Karpas-422 (cell line): ENCODE data around the gene TMX4. TPM values are rescaled to one million over a fixed set of nuclear protein-coding genes. Genes with fewer than 3 reads are reported as not detected.
A peak's percentile ranks its signal among the peaks of the same experiment; 100 is the strongest.

ENCODE experiments used
- DNase-seq: peaks from one replicate; pipeline ENCODE4 v3.0.0-alpha.2; 2015
- H2AFZ ChIP-seq: fragments of 200-600 bp; sonication (generic); 2 replicates; pipeline ENCODE4 v1.6.1; 2014; ENCODE audit warnings: antibody characterized with exemption, low read length, mixed read lengths
- H3K27ac ChIP-seq: fragments of 200-600 bp; sonication (generic); 2 replicates; pipeline ENCODE4 v1.5.1; 2014; ENCODE audit warnings: mild to moderate bottlenecking, low read length, moderate library complexity
- H3K27me3 ChIP-seq: fragments of 200-600 bp; sonication (generic); 2 replicates; pipeline ENCODE4 v1.6.1; 2014; ENCODE audit warnings: low read length, mixed read lengths
- H3K36me3 ChIP-seq: fragments of 200-600 bp; sonication (generic); 2 replicates; pipeline ENCODE4 v1.6.1; 2014; ENCODE audit warnings: low read length, mixed read lengths; ENCODE audit not compliant: insufficient read depth
- H3K4me1 ChIP-seq: fragments of 200-600 bp; sonication (generic); 2 replicates; pipeline ENCODE4 v1.6.1; 2014; ENCODE audit warnings: mild to moderate bottlenecking, low read length, mixed read lengths
- H3K4me2 ChIP-seq: fragments of 200-600 bp; sonication (generic); 2 replicates; pipeline ENCODE4 v1.6.1; 2014; ENCODE audit warnings: low read length, low read depth, mild to moderate bottlenecking; ENCODE audit not compliant: poor library complexity, severe bottlenecking
- H3K4me3 ChIP-seq: fragments of 200-600 bp; sonication (generic); 2 replicates; pipeline ENCODE4 v1.5.1; 2014; ENCODE audit warnings: mild to moderate bottlenecking, antibody characterized with exemption, low read length, mixed read lengths
- H3K79me2 ChIP-seq: fragments of 200-600 bp; sonication (generic); 2 replicates; pipeline ENCODE4 v1.6.1; 2014; ENCODE audit warnings: mild to moderate bottlenecking, low read length, mixed read lengths
- H3K9ac ChIP-seq: fragments of 200-600 bp; sonication (generic); 2 replicates; pipeline ENCODE4 v1.6.0; 2014; ENCODE audit warnings: low read length
- H3K9me2 ChIP-seq: fragments of 200-600 bp; sonication (generic), shearing (Covaris generic); replicated peaks from 2 replicates; pipeline ENCODE4 v1.6.0; 2014; ENCODE audit warnings: mild to moderate bottlenecking, low read length, moderate library complexity; ENCODE audit not compliant: insufficient read depth
- H3K9me3 ChIP-seq: fragments of 300-700, 200-600 bp; sonication (generic); 2 replicates; pipeline ENCODE4 v1.6.1; 2014; ENCODE audit warnings: low read length, mixed read lengths
- H4K20me1 ChIP-seq: fragments of 200-600 bp; sonication (generic); 2 replicates; pipeline ENCODE4 v1.6.1; 2014; ENCODE audit warnings: mild to moderate bottlenecking, antibody characterized with exemption, low read length, low read depth; ENCODE audit not compliant: insufficient read depth
- total RNA-seq: library from RNA; depleted of rRNA; stranded (reverse); fragments of >200 nt; shearing (Covaris generic); gene quantifications from 2 replicates; pipeline ENCODE4 v1.2.3, GENCODE V29; 2014; ENCODE audit warnings: low replicate concordance; rRNA removed

Gene TMX4, protein sequence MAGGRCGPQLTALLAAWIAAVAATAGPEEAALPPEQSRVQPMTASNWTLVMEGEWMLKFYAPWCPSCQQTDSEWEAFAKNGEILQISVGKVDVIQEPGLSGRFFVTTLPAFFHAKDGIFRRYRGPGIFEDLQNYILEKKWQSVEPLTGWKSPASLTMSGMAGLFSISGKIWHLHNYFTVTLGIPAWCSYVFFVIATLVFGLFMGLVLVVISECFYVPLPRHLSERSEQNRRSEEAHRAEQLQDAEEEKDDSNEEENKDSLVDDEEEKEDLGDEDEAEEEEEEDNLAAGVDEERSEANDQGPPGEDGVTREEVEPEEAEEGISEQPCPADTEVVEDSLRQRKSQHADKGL
- total RNA-seq, result 8.9 and 10.1 TPM in 2 replicates

DNA sequence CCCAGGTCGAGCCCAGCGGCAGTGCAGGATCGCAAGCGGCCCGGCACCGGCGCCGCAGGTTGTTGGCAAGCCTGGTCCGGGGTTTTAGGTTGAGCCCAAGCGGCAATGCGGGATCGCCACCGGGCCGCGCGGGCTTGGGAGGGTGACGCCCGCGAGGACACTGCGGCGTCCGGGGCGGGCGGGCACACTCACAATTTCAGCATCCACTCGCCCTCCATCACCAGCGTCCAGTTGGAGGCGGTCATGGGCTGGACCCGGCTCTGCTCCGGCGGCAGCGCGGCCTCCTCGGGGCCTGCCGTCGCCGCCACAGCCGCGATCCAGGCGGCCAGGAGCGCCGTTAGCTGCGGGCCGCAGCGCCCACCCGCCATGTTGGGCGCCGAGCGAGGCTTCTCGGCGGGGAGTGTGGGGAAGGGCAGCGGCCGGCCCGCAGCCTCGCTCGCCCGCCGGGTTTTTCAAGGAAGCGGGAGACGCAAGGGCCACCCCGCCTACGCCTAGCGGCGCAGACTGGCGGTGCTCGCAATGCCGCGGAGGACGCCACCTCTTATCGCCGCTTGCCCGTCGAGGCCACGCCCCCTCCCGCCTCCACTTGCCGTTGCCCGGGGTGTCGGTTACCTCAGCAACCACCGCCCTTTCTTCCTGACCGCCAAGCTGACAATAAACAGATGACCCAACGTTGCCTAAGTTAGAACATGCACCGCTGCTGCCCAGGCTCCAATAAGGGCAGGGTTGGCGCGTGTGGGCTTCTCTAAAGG is at the start of gene TMX4:
Gene TMX4, minus strand, starts transcription at position 516 of the 752 bp plus-strand sequence. Its CDS starts 148 bp downstream, at position 368.
- Histone ChIP-seq H3K4me3 (peak within 1 kb of the TSS; percentile 85), H4K20me1 (peaks cover 16% of the 10 kb centered on the region), H3K9ac (peak within 1 kb of the TSS; percentile 85), H3K4me1 (peaks cover 27% of the 10 kb centered on the region), H3K27me3 (no peaks in the 10 kb centered on the region), H3K9me3 (no peaks in the 10 kb centered on the region), H3K9me2 (no peaks in the 10 kb centered on the region), H3K79me2 (no peaks in the 10 kb centered on the region), H3K4me2 (peak within 1 kb of the TSS; percentile 89), H3K36me3 (no peaks in the 10 kb centered on the region), H3K27ac (peak within 1 kb of the TSS; percentile 19; the same call in 1 of the 2 replicates), H2AFZ (peak within 1 kb of the TSS; percentile 73)
- DNase-seq, result peak; percentile 95

- Histone ChIP-seq H3K4me1 (no peaks in the 10 kb centered on the region), H3K9me3 (no peaks in the 10 kb centered on the region), H3K4me3 (no peak overlapping the region), H4K20me1 (no peaks in the 10 kb centered on the region), H2AFZ (no peak overlapping the region), H3K36me3 (no peaks in the 10 kb centered on the region), H3K27me3 (no peaks in the 10 kb centered on the region), H3K9me2 (no peaks in the 10 kb centered on the region), H3K79me2 (no peaks in the 10 kb centered on the region), H3K9ac (no peak overlapping the region), H3K4me2 (no peak overlapping the region), H3K27ac (no peak overlapping the region)
- no peak for DNase-seq
Measured at GRCh38 chr20:8067082-8067481, 47.5 kb upstream of the TMX4 start.

DNA sequence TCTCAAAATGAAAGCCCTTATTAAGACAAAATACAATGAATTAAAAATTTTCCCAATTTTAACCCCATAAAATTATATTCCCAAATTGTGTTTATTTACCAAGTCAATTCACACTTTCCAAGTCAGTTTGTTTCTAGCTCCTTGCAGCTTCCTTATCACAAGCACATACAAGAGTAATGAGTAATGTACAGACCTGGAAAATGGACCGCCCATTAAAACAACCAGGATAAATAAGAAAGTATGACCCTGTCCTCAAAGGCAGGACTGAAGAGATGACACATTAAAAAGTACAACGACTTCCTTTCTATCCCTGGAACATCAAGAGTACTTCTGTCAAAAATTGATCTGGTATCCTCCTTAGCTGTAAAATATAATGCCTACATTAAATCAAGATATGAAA is 47.1 kb upstream of the TMX4 start:
- Histone ChIP-seq H3K4me3 (no peak overlapping the region), H3K27ac (no peak overlapping the region), H3K9me2 (no peaks in the 10 kb centered on the region), H3K27me3 (no peaks in the 10 kb centered on the region), H3K36me3 (no peaks in the 10 kb centered on the region), H3K79me2 (no peaks in the 10 kb centered on the region), H3K4me1 (no peaks in the 10 kb centered on the region), H3K9ac (no peak overlapping the region), H2AFZ (no peak overlapping the region), H3K4me2 (no peak overlapping the region), H4K20me1 (no peaks in the 10 kb centered on the region), H3K9me3 (no peaks in the 10 kb centered on the region)
- no peak for DNase-seq

DNA sequence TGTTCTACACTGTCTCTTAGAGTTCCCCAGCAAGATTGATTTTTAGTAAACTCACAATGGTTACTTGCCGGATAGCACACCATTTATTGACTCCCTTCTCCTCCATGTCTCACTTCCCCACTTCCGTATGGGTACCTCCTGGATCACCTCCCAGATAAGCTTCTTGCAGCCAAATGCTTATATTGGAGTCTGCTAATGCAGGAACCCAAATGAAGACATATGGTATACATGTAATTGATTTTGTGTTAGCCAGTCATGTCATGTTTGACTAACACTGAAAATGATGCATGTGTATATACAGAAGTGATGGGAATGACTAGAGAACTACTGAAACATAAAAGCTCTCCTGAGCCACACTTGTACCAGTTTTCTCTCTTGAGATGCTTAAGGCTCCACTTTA is 46.1 kb upstream of the TMX4 start:
- Histone ChIP-seq H3K9ac (no peak overlapping the region), H2AFZ (no peak overlapping the region), H3K9me3 (no peaks in the 10 kb centered on the region), H3K27me3 (no peaks in the 10 kb centered on the region), H3K9me2 (no peaks in the 10 kb centered on the region), H4K20me1 (no peaks in the 10 kb centered on the region), H3K4me1 (no peaks in the 10 kb centered on the region), H3K27ac (no peak overlapping the region), H3K4me3 (no peak overlapping the region), H3K36me3 (no peaks in the 10 kb centered on the region), H3K4me2 (no peak overlapping the region), H3K79me2 (no peaks in the 10 kb centered on the region)
- no peak for DNase-seq

DNA sequence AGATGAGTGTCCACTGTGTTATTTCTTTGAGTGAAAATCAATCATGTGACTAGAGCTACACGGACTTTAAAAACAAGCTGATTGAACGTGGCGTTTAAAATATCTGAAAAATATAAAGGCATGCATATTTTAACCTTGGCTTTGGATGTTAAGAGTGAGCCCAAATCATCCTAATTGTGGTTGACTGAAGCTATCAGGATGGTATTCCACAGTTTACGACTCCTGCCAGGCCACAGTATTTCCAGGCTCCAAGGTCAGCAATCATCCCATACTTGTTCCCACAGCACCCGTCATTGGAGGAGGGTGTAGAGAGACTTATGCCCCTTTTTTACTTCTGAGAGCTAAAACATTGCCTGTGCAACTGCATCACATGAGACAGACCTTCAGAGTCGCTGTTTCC is 43.2 kb upstream of the TMX4 start:
- no peak overlapping the region for H3K9ac ChIP-seq
- H3K4me2 ChIP-seq, result no peak overlapping the region
- no peaks in the 10 kb centered on the region for H3K9me2 ChIP-seq
- no peak overlapping the region for H2AFZ ChIP-seq
- H3K27me3 ChIP-seq, result no peaks in the 10 kb centered on the region
- H3K4me1 ChIP-seq, result no peaks in the 10 kb centered on the region
- no peaks in the 10 kb centered on the region for H3K36me3 ChIP-seq
- no peaks in the 10 kb centered on the region for H3K9me3 ChIP-seq
- H4K20me1 ChIP-seq, result no peaks in the 10 kb centered on the region
- H3K27ac ChIP-seq, result no peak overlapping the region
- no peak for DNase-seq
- H3K79me2 ChIP-seq, result no peaks in the 10 kb centered on the region
- no peak overlapping the region for H3K4me3 ChIP-seq

GRCh38 chr20:8061861-8062518 is 42.4 kb upstream of the TMX4 start:
- no peak overlapping the region for H3K4me2 ChIP-seq
- DNase-seq, result no peak
- no peaks in the 10 kb centered on the region for H3K4me1 ChIP-seq
- H3K79me2 ChIP-seq, result no peaks in the 10 kb centered on the region
- no peaks in the 10 kb centered on the region for H3K9me2 ChIP-seq
- no peak overlapping the region for H3K27ac ChIP-seq
- no peak overlapping the region for H3K9ac ChIP-seq
- no peaks in the 10 kb centered on the region for H3K9me3 ChIP-seq
- no peaks in the 10 kb centered on the region for H3K27me3 ChIP-seq
- H2AFZ ChIP-seq, result no peak overlapping the region
- no peaks in the 10 kb centered on the region for H3K36me3 ChIP-seq
- H3K4me3 ChIP-seq, result no peak overlapping the region
- H4K20me1 ChIP-seq, result no peaks in the 10 kb centered on the region

DNA sequence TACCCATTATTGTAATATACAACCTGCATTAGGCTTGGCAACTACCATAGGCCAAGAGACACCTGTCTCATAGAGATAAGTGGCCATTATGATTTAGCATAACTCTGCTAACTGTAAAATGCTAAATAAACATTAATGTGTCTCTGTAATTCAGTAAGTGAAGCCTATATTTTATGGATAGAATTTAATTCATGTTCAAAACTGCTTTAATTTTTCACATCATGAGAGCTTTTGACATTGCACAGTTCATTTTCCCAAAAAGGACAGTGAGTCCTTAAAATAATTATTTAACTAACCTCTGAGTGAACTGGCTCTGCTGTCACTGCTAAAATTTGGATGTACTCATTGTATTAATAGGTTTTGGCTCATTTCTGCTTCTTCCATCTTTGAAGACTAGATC is 41.4 kb upstream of the TMX4 start:
- H3K4me1 ChIP-seq, result no peaks in the 10 kb centered on the region
- H3K27me3 ChIP-seq, result no peaks in the 10 kb centered on the region
- no peak overlapping the region for H3K4me3 ChIP-seq

DNA sequence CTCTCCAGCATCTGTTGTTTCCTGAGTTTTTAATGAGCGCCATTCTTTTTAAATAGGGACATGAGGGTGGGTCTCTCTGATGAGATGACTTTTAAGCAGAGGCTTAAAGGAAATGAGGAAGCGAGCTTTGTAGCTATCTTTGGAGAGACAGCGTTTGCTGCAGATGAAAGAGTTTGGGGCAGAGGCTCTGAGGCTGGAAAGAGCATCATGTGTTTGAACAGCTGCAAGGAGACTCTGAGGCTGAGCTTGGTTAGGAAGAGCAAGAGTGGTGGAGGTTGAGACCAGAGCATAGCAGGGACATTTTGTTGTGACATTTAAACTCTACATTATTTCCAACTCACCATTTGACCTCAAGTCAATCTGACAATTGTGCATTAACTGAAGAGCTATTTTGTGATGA is 38.3 kb upstream of the TMX4 start:
- Histone ChIP-seq H2AFZ (no peak overlapping the region), H3K9me2 (no peaks in the 10 kb centered on the region), H4K20me1 (no peaks in the 10 kb centered on the region), H3K36me3 (no peaks in the 10 kb centered on the region), H3K9me3 (no peaks in the 10 kb centered on the region), H3K4me2 (no peak overlapping the region), H3K4me1 (no peaks in the 10 kb centered on the region), H3K79me2 (no peaks in the 10 kb centered on the region), H3K9ac (no peak overlapping the region), H3K4me3 (no peak overlapping the region), H3K27ac (no peak overlapping the region), H3K27me3 (no peaks in the 10 kb centered on the region)
- no peak for DNase-seq

More for the DNA sequence above, 41.4 kb upstream of the TMX4 start:
- no peak for DNase-seq
- Histone ChIP-seq H2AFZ (no peak overlapping the region), H3K9me2 (no peaks in the 10 kb centered on the region), H3K9me3 (no peaks in the 10 kb centered on the region), H3K36me3 (no peaks in the 10 kb centered on the region), H3K79me2 (no peaks in the 10 kb centered on the region), H3K4me2 (no peak overlapping the region), H3K27ac (no peak overlapping the region), H3K9ac (no peak overlapping the region), H4K20me1 (no peaks in the 10 kb centered on the region)
